Measurements from ENCODE around the gene AOPEP. TPM values are rescaled to one million over a fixed set of nuclear protein-coding genes. Genes with fewer than 3 reads are reported as not detected.

AOPEP gene
- total RNA-seq, 6 donors from 2014 or later = 55.4 to 410 (median 111) TPM

DNA sequence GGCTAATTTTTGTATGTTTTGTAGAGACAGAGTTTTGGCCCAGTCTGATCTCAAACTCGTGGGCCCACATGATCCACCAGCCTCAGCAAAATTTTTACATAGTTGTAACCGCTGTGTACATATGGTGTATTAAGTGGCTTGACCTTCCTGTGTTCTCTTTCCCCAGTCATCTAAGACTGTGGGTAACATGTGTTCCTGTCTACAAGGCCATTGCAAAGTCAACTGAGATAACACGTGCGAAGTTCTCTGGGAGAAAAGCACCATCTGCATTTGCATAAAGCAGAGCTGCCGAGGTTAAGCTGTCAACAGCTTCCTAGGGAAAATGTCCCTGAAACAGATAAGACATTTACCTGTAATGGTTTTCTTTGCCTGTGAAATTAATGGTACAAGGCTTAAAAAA is 317.3 kb downstream of the AOPEP start:
- ATAC-seq (ENCODE audit: low FRiP score in 2 of 2) (no peak), DNase-seq (no peak)
- no peaks in the 10 kb centered on the region for H3K36me3 ChIP-seq
- 64 to 65% methylated on average over 5 of the region's 5 CpGs for WGBS, 2 donors
- H3K4me1 ChIP-seq = peaks cover 13 to 24% (median 21%) of the 10 kb centered on the region in 4 donors
- no peaks in the 10 kb centered on the region for H3K27me3 ChIP-seq
- no peak overlapping the region for H3K27ac ChIP-seq
- H3K4me3 ChIP-seq = no peak overlapping the region
- TF ChIP-seq, protein P1, sequence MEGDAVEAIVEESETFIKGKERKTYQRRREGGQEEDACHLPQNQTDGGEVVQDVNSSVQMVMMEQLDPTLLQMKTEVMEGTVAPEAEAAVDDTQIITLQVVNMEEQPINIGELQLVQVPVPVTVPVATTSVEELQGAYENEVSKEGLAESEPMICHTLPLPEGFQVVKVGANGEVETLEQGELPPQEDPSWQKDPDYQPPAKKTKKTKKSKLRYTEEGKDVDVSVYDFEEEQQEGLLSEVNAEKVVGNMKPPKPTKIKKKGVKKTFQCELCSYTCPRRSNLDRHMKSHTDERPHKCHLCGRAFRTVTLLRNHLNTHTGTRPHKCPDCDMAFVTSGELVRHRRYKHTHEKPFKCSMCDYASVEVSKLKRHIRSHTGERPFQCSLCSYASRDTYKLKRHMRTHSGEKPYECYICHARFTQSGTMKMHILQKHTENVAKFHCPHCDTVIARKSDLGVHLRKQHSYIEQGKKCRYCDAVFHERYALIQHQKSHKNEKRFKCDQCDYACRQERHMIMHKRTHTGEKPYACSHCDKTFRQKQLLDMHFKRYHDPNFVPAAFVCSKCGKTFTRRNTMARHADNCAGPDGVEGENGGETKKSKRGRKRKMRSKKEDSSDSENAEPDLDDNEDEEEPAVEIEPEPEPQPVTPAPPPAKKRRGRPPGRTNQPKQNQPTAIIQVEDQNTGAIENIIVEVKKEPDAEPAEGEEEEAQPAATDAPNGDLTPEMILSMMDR (IDR thresholded peaks at IDR 0.05) = no peak
- TF ChIP-seq EP300 (IDR thresholded peaks at IDR 0.05) (no peak), POLR2AphosphoS5 (IDR thresholded peaks at IDR 0.05) (no peak), POLR2A (IDR thresholded peaks at IDR 0.05) (no peak)
- H3K9me3 ChIP-seq = no peaks in the 10 kb centered on the region

DNA sequence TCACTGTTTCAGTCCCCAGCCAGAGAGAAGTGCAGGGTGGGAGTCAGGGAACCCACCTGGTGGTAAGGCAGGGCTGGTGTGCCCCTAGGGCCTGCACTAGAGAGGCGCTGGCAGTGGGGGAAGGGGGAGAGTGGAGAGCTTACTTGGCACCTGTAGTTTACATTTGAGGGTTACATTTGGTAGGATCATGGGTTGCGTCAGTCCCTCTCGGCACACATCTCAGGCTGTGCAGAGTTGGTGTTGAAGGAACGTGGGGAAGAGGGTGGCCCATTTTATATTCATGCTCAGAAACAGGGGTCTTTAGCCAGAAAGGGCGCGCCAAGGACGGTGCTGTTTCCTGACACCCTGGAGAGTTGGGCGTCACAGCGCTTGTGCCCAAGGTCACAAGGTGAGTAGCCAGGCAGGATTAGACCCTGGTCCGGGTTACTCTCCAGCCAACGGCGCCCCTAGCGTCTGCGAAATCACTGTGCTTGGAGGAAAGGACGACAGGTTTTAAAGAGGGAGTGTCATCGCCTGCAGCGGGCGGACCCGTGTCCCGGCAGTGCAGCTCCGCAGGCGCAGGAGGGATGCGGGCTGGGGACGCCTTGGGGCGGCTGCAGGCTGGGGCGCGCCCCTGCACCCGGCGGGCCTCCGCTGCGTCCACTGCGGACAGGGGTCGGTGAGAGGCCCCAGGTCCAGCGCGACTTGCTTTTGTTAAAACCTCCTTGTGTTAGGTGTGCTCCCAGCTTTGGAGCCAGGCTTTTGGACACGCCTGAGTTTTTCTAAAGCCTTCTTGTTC is 318.4 kb downstream of the AOPEP start:
- no peaks in the 10 kb centered on the region for H3K27me3 ChIP-seq
- WGBS, 2 donors = 82 to 86% methylated on average over 18 to 34 of the region's 36 CpGs
- H3K36me3 ChIP-seq = no peaks in the 10 kb centered on the region
- peaks cover 16 to 35% (median 25%) of the 10 kb centered on the region in 4 donors for H3K4me1 ChIP-seq
- peak in 1 of 2 donors; percentile 23 for ATAC-seq (ENCODE audit: low FRiP score in 2 of 2)
- DNase-seq = peak; percentile 47 to 82
- peak overlapping the region; percentile 16 to 85 (median 32) for H3K27ac ChIP-seq
- TF ChIP-seq POLR2AphosphoS5 (IDR thresholded peaks at IDR 0.05) = no peak
- TF ChIP-seq, protein P1 (IDR thresholded peaks at IDR 0.05) = peak in 3 of 6 experiments; percentile 24 to 54 (median 47)
- H3K9me3 ChIP-seq = no peaks in the 10 kb centered on the region
- no peak overlapping the region for H3K4me3 ChIP-seq

DNA sequence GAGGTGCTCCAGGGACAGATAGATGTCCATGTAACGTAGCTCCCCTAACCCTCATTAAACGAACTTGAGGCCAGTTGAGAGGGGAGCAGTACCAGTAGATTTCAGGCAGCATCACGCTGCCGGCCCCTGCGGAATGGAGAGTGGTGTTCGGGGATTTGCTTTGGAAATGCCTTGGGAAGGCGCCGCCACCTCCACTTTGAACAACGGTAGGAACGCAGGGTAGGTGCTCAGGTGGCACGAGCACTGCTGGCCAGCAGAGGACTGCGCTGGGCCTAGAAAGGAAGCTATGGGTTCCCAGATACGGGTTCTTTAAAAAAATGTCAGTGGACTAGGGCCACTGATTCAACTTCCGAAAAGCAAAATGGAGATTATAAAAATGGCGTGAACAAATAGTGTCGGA is 319.3 kb downstream of the AOPEP start:
- Histone ChIP-seq H3K9me3 (no peaks in the 10 kb centered on the region), H3K4me3 (no peak overlapping the region), H3K4me1 (peaks cover 21 to 43% (median 25%) of the 10 kb centered on the region in 4 donors), H3K27me3 (no peaks in the 10 kb centered on the region), H3K27ac (peak overlapping the region; percentile 10 to 85 (median 32)), H3K36me3 (no peaks in the 10 kb centered on the region)
- TF ChIP-seq POLR2AphosphoS5 (IDR thresholded peaks at IDR 0.05) (no peak), EP300 (IDR thresholded peaks at IDR 0.05) (no peak), POLR2A (IDR thresholded peaks at IDR 0.05) (no peak)
- TF ChIP-seq, protein P1 (IDR thresholded peaks at IDR 0.05) = no peak
- ATAC-seq (ENCODE audit: low FRiP score in 2 of 2) (no peak), DNase-seq (peak in 1 of 2 donors; percentile 48)
- WGBS, 2 donors = 71 to 80% methylated on average over 16 of the region's 16 CpGs

DNA sequence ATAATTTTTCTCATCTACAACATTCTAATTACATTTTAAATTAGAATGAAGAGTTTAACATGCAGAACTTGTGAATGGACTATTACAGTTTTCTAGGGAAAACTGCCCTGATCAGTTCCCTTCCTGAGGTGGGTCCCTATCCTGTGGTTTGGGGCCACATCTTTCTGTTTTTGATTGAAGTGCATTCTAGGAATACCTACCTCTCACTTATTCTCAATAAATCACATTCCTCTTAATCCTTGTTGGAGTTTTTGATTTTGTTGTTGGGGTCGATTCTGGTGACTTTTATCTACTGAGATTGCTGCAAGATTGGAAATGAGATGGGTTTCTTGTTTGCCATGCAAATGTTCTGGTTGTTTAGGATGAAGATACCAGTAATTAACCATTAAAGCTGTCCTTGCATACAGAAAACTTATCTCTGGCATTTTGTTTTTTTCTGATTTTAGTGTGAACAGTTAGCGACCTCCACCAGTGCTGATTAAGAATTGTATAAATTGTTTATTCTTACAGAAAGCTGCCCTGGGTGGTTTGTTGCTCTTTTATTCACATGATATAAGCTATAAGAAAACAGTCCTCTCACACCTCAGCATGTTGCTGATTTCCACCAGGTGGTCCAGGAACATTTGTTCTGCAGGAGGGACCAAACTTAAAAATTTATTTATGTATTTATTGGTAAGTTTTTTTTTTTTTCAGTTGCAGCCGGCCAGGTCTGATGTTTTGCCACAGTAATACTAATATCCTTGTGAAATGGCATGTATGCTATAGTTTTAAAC is 321.1 kb downstream of the AOPEP start:
- 48 to 54% methylated on average over 3 of the region's 3 CpGs for WGBS, 2 donors
- DNase-seq (no peak), ATAC-seq (ENCODE audit: low FRiP score in 2 of 2) (no peak)
- TF ChIP-seq, protein P1 (IDR thresholded peaks at IDR 0.05) = no peak
- TF ChIP-seq EP300 (IDR thresholded peaks at IDR 0.05) = no peak
- TF ChIP-seq POLR2A (IDR thresholded peaks at IDR 0.05) = no peak
- no peak for TF ChIP-seq POLR2AphosphoS5 (IDR thresholded peaks at IDR 0.05)
- H3K4me1 ChIP-seq = peaks cover 21 to 53% (median 25%) of the 10 kb centered on the region in 4 donors
- H3K27me3 ChIP-seq = no peaks in the 10 kb centered on the region
- no peaks in the 10 kb centered on the region for H3K9me3 ChIP-seq
- H3K36me3 ChIP-seq = no peaks in the 10 kb centered on the region
- H3K4me3 ChIP-seq = peak overlapping the region in 2 of 4 donors; percentile 55 to 62
- H3K27ac ChIP-seq = peak overlapping the region; percentile 83 to 86 (median 85)

Measured in upper lobe of left lung (tissue), 6 donors.